ENCODE data around the gene ANKRD33B. TPM values are rescaled to one million over a fixed set of nuclear protein-coding genes. Genes with fewer than 3 reads are reported as not detected.
A peak's percentile ranks its signal among the peaks of the same experiment; 100 is the strongest.

The ANKRD33B gene
- total and polyA plus RNA-seq, 2 of the 8 experiments (the other 6 are each of a cell fraction or from before 2014, with no cell fraction given): 6.9 to 20.6 TPM

DNA sequence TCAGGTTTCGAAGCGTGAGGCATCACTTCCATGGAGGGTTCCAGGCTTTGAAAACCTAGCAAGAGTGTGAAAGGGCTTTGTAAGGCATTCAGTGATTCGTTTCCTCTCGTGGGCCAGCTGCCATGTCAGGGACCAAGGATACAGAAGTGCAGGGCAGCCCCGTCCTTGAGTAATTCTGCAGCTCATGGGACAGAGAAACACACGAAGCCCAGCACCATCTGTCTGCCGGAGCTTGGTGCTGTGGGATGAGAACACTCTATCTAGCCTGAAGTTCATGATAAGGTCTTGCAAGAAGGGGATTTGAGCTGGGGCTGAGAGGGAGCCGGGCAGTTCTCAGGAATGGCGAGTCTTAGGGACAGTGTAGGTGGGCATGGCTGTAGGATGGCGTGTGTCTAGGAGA lies 55.8 kb downstream of the ANKRD33B start:
- H3K14ac ChIP-seq (ENCODE audit: insufficient read length): no peak overlapping the region
- no peak overlapping the region for H3K18ac ChIP-seq (ENCODE audit: extremely low read depth, low read length)
- H3K4me2 ChIP-seq (ENCODE audit: insufficient read depth in 1 of 2, low read depth in 2 of 2, low read length in 2 of 2): no peak overlapping the region
- H4K20me1 ChIP-seq (replicated peaks in 1 of 2; ENCODE audit: control insufficient read depth in 1 of 2, insufficient read depth in 2 of 2, low read length in 2 of 2): no peaks in the 10 kb centered on the region
- no peaks in the 10 kb centered on the region for H3K27me3 ChIP-seq (replicated peaks in 1 of 4; ENCODE audit: control insufficient read depth in 3 of 4, extremely low read depth in 1 of 4, insufficient read depth in 3 of 4, low read length in 3 of 4)
- H3K23me2 ChIP-seq (ENCODE audit: low read depth, low read length): no peaks in the 10 kb centered on the region; the same call in 1 of the 2 replicates
- no peak overlapping the region for H3K27ac ChIP-seq (ENCODE audit: low read depth, low read length)
- no peaks in the 10 kb centered on the region for H3K9me3 ChIP-seq (ENCODE audit: insufficient read depth in 2 of 2, low read depth in 1 of 2, low read length in 1 of 2)
- H2AFZ ChIP-seq (ENCODE audit: low read length): no peak overlapping the region
- no peak overlapping the region for H3K23ac ChIP-seq (ENCODE audit: insufficient read length)
- no peak overlapping the region for H2BK12ac ChIP-seq (ENCODE audit: low read depth, low read length)
- 89% methylated on average over 10 of the region's 10 CpGs; no CpG with 5 or more reads in 1 of the 2 experiments for WGBS, 2 experiments (ENCODE audit: extremely low coverage in 1 of 2, insufficient coverage in 1 of 2, insufficient read length in 1 of 2, insufficient replicate concordance in 2 of 2, low coverage in 1 of 2, low lambda C conversion rate in 2 of 2, missing lambda C conversion rate in 1 of 2)
- H3K79me1 ChIP-seq (ENCODE audit: low read depth, low read length): no peaks in the 10 kb centered on the region
- H2BK5ac ChIP-seq (ENCODE audit: low read depth, low read length): no peak overlapping the region
- H2AK5ac ChIP-seq (ENCODE audit: low read depth, low read length): no peak overlapping the region
- no peak overlapping the region for H2BK120ac ChIP-seq (replicated peaks; ENCODE audit: low read depth, low read length)
- CTCF ChIA-PET (ENCODE audit: partially characterized antibody): interaction anchor here (0.7 to 6.2 kb wide), 7 partner anchors 9 to 291 kb away, joined by 3 to 47 read pairs (median 4); no protein-coding TSS in a partner anchor
- H3K4me3 ChIP-seq (ENCODE audit: extremely low read depth in 1 of 4, insufficient read depth in 2 of 4, low read depth in 3 of 4, low read length in 4 of 4): no peak overlapping the region
- no peaks in the 10 kb centered on the region for H3K36me3 ChIP-seq (ENCODE audit: control insufficient read depth in 2 of 4, insufficient read depth in 4 of 4, low read length in 3 of 4)
- H4K5ac ChIP-seq (ENCODE audit: insufficient read length, low read depth, low read length): no peak overlapping the region
- H4K91ac ChIP-seq (replicated peaks; ENCODE audit: insufficient read length, low read length): no peak overlapping the region
- DNase-seq (ENCODE audit: low read depth in 1 of 2, low spot score in 2 of 2) (no peak), FAIRE-seq (no peak)
- no peaks in the 10 kb centered on the region for H3K79me2 ChIP-seq (ENCODE audit: control insufficient read depth in 1 of 2, insufficient read depth in 2 of 2, low read length in 2 of 2)
- H3K56ac ChIP-seq (replicated peaks; ENCODE audit: insufficient read length, low read depth, low read length): no peak overlapping the region
- H3K4ac ChIP-seq (replicated peaks; ENCODE audit: insufficient read length, low read depth, low read length): no peak overlapping the region
- H2BK20ac ChIP-seq (ENCODE audit: low read length): no peak overlapping the region
- 0 out of 2 replicates have a peak overlapping the region, but pooled peaks have one; percentile 61 for H2BK15ac ChIP-seq (ENCODE audit: low read length)
- POLR2A ChIA-PET (ENCODE audit: partially characterized antibody): no interaction called here
- no peaks in the 10 kb centered on the region for H3K4me1 ChIP-seq (replicated peaks in 1 of 4; ENCODE audit: control insufficient read depth in 3 of 4, insufficient read depth in 4 of 4, low read length in 3 of 4)
- H3K9ac ChIP-seq (replicated peaks in 1 of 4; ENCODE audit: extremely low read depth in 1 of 4, low read depth in 3 of 4, low read length in 3 of 4): no peak overlapping the region
- H4K8ac ChIP-seq (ENCODE audit: extremely low read depth, insufficient read depth, low read length): no peak overlapping the region
- TF ChIP-seq NANOG (IDR thresholded peaks at IDR 0.05; ENCODE audit: insufficient read depth, low read depth, low read length, poor library complexity, severe bottlenecking): no peak
- TF ChIP-seq JUN (IDR thresholded peaks at IDR 0.05; ENCODE audit: low read depth, low read length): no peak
- TF ChIP-seq SAP30 (IDR thresholded peaks at IDR 0.05; ENCODE audit: insufficient read depth, insufficient replicate concordance, low read length): no peak
- no peak for TF ChIP-seq CBX8 (IDR thresholded peaks at IDR 0.05; ENCODE audit: borderline replicate concordance, low read depth, low read length)
- TF ChIP-seq CTBP2 (IDR thresholded peaks at IDR 0.05; ENCODE audit: borderline replicate concordance, insufficient read depth, insufficient read length, low read length): no peak
- TF ChIP-seq MAX (IDR thresholded peaks at IDR 0.05): no peak
- TF ChIP-seq CHD2 (IDR thresholded peaks at IDR 0.05; ENCODE audit: low read length): no peak
- no peak for TF ChIP-seq ATF3 (IDR thresholded peaks at IDR 0.05; ENCODE audit: insufficient read depth, low read depth, low read length)
- no peak for TF ChIP-seq RFX5 (IDR thresholded peaks at IDR 0.05; ENCODE audit: borderline replicate concordance, low read depth, low read length)
- no peak for TF ChIP-seq POLR2AphosphoS5 (IDR thresholded peaks at IDR 0.05; ENCODE audit: low read depth, low read length)
- no peak for TF ChIP-seq MAFK (IDR thresholded peaks at IDR 0.05; ENCODE audit: low read depth, low read length)
- TF ChIP-seq HDAC6 (IDR thresholded peaks at IDR 0.05; ENCODE audit: low read depth, low read length): no peak
- TF ChIP-seq BCL11A (IDR thresholded peaks at IDR 0.05; ENCODE audit: low read depth in 2 of 2, low read length in 2 of 2): no peak
- TF ChIP-seq YY1 (IDR thresholded peaks at IDR 0.05; ENCODE audit: low read depth, low read length): no peak
